Endothelial cell of umbilical vein (primary cell): ENCODE measurements around the gene AFAP1L2. TPM values are rescaled to one million over a fixed set of nuclear protein-coding genes. Genes with fewer than 3 reads are reported as not detected.

Source experiments
- BruUV-seq: library from RNA; stranded (reverse); fragments of 400-500 nt; replicated peaks from 2 replicates; lab custom pipeline; 2021; lab: Mats Ljungman, UMichigan
- CTCF ChIA-PET: fragments of 300-600, 350-600 bp; sonication (Branson Sonifier 250); formaldehyde crosslinking; loops from one replicate; lab custom pipeline; 2021; ENCODE audit warnings: antibody characterized with exemption, inconsistent platforms; lab: Charles Lee
- POLR2A ChIA-PET: fragments of 300-600, 350-600 bp; sonication (Branson Sonifier 250); formaldehyde crosslinking; loops from one replicate; lab custom pipeline; 2021; ENCODE audit warnings: antibody characterized with exemption, inconsistent platforms; lab: Charles Lee
- DNase-seq: peaks from one replicate; pipeline ENCODE4 v3.0.0-alpha.2; 2011; ENCODE audit warnings: low read depth, low spot score
- FAIRE-seq: peaks from 2 replicates; lab custom pipeline; 2011; peaks lifted over from hg19 to GRCh38; lab: Jason Lieb, UNC
- H2AFZ ChIP-seq: 2 replicates; pipeline ENCODE4 v1.6.0; 2012; ENCODE audit warnings: low read depth, low read length, control low read depth, inconsistent platforms
- H3K27ac ChIP-seq: 2 replicates; pipeline ENCODE4 v1.5.1; 2011; ENCODE audit warnings: low read depth, mild to moderate bottlenecking, control low read depth, low read length, moderate library complexity; ENCODE audit not compliant: insufficient read depth
- H3K27me3 ChIP-seq, 2 experiments: 2 replicates each; pipeline versions ENCODE4 v1.6.0 to v1.6.1; 2011; ENCODE audit warnings: low read length in 2 of 2, mixed read lengths in 1 of 2; ENCODE audit not compliant: control insufficient read depth in 2 of 2, insufficient read depth in 2 of 2
- H3K36me3 ChIP-seq, 2 experiments: 2 replicates in 1 of 2; 3 replicates in 1 of 2; pipeline ENCODE4 v1.5.1; 2011; ENCODE audit warnings: low read length in 2 of 2, mild to moderate bottlenecking in 1 of 2, moderate library complexity in 1 of 2; ENCODE audit not compliant: control insufficient read depth in 2 of 2, insufficient read depth in 2 of 2; ENCODE audit errors: extremely low read depth in 1 of 2
- H3K4me1 ChIP-seq: 3 replicates; pipeline ENCODE4 v1.5.1; 2011; ENCODE audit warnings: mild to moderate bottlenecking, low read length; ENCODE audit not compliant: control insufficient read depth, insufficient read depth; ENCODE audit errors: extremely low read depth
- H3K4me2 ChIP-seq: 2 replicates; pipeline ENCODE4 v1.6.1; 2011; ENCODE audit warnings: low read length, control low read depth, mixed read lengths; ENCODE audit not compliant: insufficient read depth
- H3K4me3 ChIP-seq, 3 experiments: fragments of 200-600 bp in 1 of 3; sonication (generic), shearing (Covaris generic) in 1 of 3; replicated peaks in 1 of 3; 2 replicates each; pipeline ENCODE4 v1.5.1; 2011 to 2016; ENCODE audit warnings: control low read depth in 3 of 3, low read length in 3 of 3, mild to moderate bottlenecking in 2 of 3, inconsistent platforms in 1 of 3, low read depth in 1 of 3, moderate library complexity in 1 of 3; ENCODE audit not compliant: insufficient read depth in 1 of 3
- H3K79me2 ChIP-seq: 2 replicates; pipeline ENCODE4 v1.6.0; 2012; ENCODE audit warnings: low read length, inconsistent platforms; ENCODE audit not compliant: control insufficient read depth, insufficient read depth
- H3K9ac ChIP-seq: replicated peaks from 2 replicates; pipeline ENCODE3; 2011; ENCODE audit warnings: low read length, control low read depth; ENCODE audit not compliant: insufficient read depth; ENCODE audit errors: extremely low read depth
- H3K9me1 ChIP-seq: replicated peaks from 3 replicates; pipeline ENCODE4 v1.6.0; 2011; ENCODE audit warnings: mild to moderate bottlenecking, low read length; ENCODE audit not compliant: control insufficient read depth, insufficient read depth; ENCODE audit errors: extremely low read depth
- H3K9me3 ChIP-seq: replicated peaks from 2 replicates; pipeline ENCODE4 v1.5.1; 2012; ENCODE audit warnings: low read length, inconsistent platforms; ENCODE audit not compliant: control insufficient read depth, insufficient read depth
- H4K20me1 ChIP-seq: replicated peaks from 2 replicates; pipeline ENCODE3; 2011; ENCODE audit warnings: mild to moderate bottlenecking, low read length; ENCODE audit not compliant: control insufficient read depth, insufficient read depth; ENCODE audit errors: extremely low read depth
- CTCF ChIP-seq, 2 donors: IDR thresholded peaks; 1 replicate in 1 of 2; 2 replicates in 1 of 2; pipeline ENCODE4 v1.5.1; 2011; ENCODE audit warnings: low read length in 2 of 2, mild to moderate bottlenecking in 2 of 2, moderate library complexity in 2 of 2, control low read depth in 1 of 2, inconsistent platforms in 1 of 2, low read depth in 1 of 2; ENCODE audit not compliant: insufficient read depth in 1 of 2; ENCODE audit errors: extremely low read depth in 1 of 2
- EZH2 ChIP-seq: IDR thresholded peaks from 2 replicates; pipeline ENCODE4 v1.6.1; 2012; ENCODE audit warnings: borderline replicate concordance, low read depth, mild to moderate bottlenecking, moderate library complexity, low read length, inconsistent platforms; ENCODE audit not compliant: severe bottlenecking
- FOS ChIP-seq: IDR thresholded peaks from 2 replicates; pipeline ENCODE4 v1.6.1; 2011; ENCODE audit warnings: mild to moderate bottlenecking, low read length, moderate library complexity, borderline replicate concordance; ENCODE audit not compliant: insufficient read depth
- GATA2 ChIP-seq: IDR thresholded peaks from 2 replicates; pipeline ENCODE4 v1.7.0; 2011; ENCODE audit warnings: low read depth, mild to moderate bottlenecking, moderate library complexity, mixed read lengths, low read length; ENCODE audit not compliant: insufficient read length, insufficient read depth
- JUN ChIP-seq: IDR thresholded peaks from 2 replicates; pipeline ENCODE4 v1.6.1; 2011; ENCODE audit warnings: borderline replicate concordance, low read depth; ENCODE audit not compliant: insufficient read length, insufficient read depth
- MAX ChIP-seq: IDR thresholded peaks from 2 replicates; pipeline ENCODE4 v1.6.1; 2011; ENCODE audit not compliant: insufficient read depth, insufficient read length
- MYC ChIP-seq: IDR thresholded peaks from one replicate; pipeline ENCODE4 v1.6.1; 2011; ENCODE audit warnings: mild to moderate bottlenecking, low read depth, low read length
- POLR2A ChIP-seq: IDR thresholded peaks from 2 replicates; pipeline ENCODE4 v1.6.1; 2012; ENCODE audit warnings: low read depth, mild to moderate bottlenecking, control low read depth, low read length
- POLR2AphosphoS5 ChIP-seq: IDR thresholded peaks from 2 replicates; pipeline ENCODE4 v1.6.1; 2012; ENCODE audit warnings: low read depth, mild to moderate bottlenecking, control low read depth, low read length, moderate library complexity; ENCODE audit not compliant: insufficient read depth
- dilution Hi-C: fragments of 300-500 bp; cut with MboI; formaldehyde crosslinking; loops from one replicate; pipeline ENCODE4 v1.15.0; 2019; ENCODE audit warnings: low sequenced_read_pairs; ENCODE audit not compliant: extremely low pct_ligation_motif_present
- intact Hi-C: fragments of 100-400 bp; cut with micrococcal nuclease; formaldehyde crosslinking; loops from one replicate; pipeline ENCODE4 v1.10.0; 2022
- polyA plus RNA-seq, 4 experiments: library from polyadenylated mRNA; depleted of rRNA in 3 of 4; stranded (reverse) in 3 of 4; unstranded in 1 of 4; fragments of >200 nt; gene quantifications; 2 replicates each; pipeline versions ENCODE4 v1.2.1 to v1.2.3, GENCODE V29; 2011 to 2012; ENCODE audit warnings: missing spikeins in 1 of 4
- total RNA-seq: library from RNA; stranded (reverse); gene quantifications from 2 replicates; pipeline ENCODE4 v1.2.3, GENCODE V29; 2021

Gene AFAP1L2
- total and polyA plus RNA-seq, 2 donors (not counting 3 experiments of a cell fraction or from before 2014, with no cell fraction given) = 0.90 to 4.1 TPM

GRCh38 chr10:114328874-114329273 lies 75.4 kb downstream of the AFAP1L2 start:
- Histone ChIP-seq H3K4me2 (no peak overlapping the region), H3K79me2 (no peaks in the 10 kb centered on the region), H3K4me3 (no peak overlapping the region), H3K36me3 (no peaks in the 10 kb centered on the region), H3K9me3 (no peaks in the 10 kb centered on the region), H3K4me1 (no peaks in the 10 kb centered on the region), H4K20me1 (no peaks in the 10 kb centered on the region), H3K27ac (no peak overlapping the region), H3K9me1 (no peaks in the 10 kb centered on the region), H3K27me3 (peaks cover 3 to 15% of the 10 kb centered on the region in 2 experiments), H2AFZ (no peak overlapping the region), H3K9ac (no peak overlapping the region)
- CTCF ChIA-PET = interaction anchor here (0.9 to 3.5 kb wide), 2 partner anchors 25 kb away, joined by 3 to 17 read pairs; no protein-coding TSS in a partner anchor
- BruUV-seq = no TSS peak
- no peak for FAIRE-seq
- intact Hi-C loops (no loop called here), dilution Hi-C loops (no loop called here)
- no peak for TF ChIP-seq MAX
- no peak for TF ChIP-seq POLR2A
- TF ChIP-seq FOS = no peak
- TF ChIP-seq POLR2AphosphoS5 = no peak
- TF ChIP-seq JUN = no peak
- no peak for TF ChIP-seq GATA2
- no peak for TF ChIP-seq CTCF (IDR thresholded peaks at IDR 0.05; ENCODE audit: extremely low read depth in 1 of 2, insufficient read depth in 1 of 2, low read depth in 1 of 2, low read length in 2 of 2)
- TF ChIP-seq MYC = no peak
- no peak for TF ChIP-seq EZH2
- DNase-seq = no peak
- POLR2A ChIA-PET = no interaction called here
